ENCODE results near the gene KLHDC9. TPM values are rescaled to one million over a fixed set of nuclear protein-coding genes. Genes with fewer than 3 reads are reported as not detected.
"Not testable (repeated sequence)": the region's sequence is repeated elsewhere in the genome, so short reads cannot be mapped to it uniquely, and the experiment has no call there.

The KLHDC9 gene
- total RNA-seq, 1 donor from 2014 or later = not detected

DNA sequence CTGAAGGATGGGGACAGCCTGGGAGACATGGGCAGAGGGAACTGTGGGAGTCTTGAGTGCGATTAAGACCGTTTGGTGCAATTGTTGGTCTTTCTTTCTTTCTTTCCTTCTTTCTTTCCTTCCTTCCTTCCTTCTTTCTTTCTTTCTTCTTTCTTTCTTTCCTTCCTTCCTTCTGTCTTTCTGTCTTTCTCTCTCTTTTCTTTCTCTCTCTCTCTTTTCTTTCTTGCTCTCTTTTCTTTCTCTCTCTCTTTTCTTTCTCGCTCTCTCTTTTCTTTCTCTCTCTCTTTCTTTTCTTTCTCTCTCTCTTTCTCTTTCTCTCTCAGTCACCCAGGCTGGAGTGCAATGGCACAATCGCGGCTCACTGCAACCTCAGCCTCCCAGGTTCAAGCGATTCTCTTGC, 2.9 kb upstream of the KLHDC9 start:
- intact Hi-C loops (cut with micrococcal nuclease) = loop anchor here (5.0 kb wide), 1 partner anchor 258 kb away; no protein-coding TSS in a partner anchor
- peak overlapping the region; percentile 63 for H3K27ac Mint-ChIP-seq
- H3K27me3 Mint-ChIP-seq = peaks cover 2% of the 10 kb centered on the region
- peaks cover 68% of the 10 kb centered on the region for H3K4me1 Mint-ChIP-seq
- no peaks in the 10 kb centered on the region for H3K9me3 Mint-ChIP-seq
- DNase-seq = no peak
- H3K4me3 Mint-ChIP-seq = no peak overlapping the region
- H3K36me3 Mint-ChIP-seq (ENCODE audit: low read depth) = peaks cover 16% of the 10 kb centered on the region

DNA sequence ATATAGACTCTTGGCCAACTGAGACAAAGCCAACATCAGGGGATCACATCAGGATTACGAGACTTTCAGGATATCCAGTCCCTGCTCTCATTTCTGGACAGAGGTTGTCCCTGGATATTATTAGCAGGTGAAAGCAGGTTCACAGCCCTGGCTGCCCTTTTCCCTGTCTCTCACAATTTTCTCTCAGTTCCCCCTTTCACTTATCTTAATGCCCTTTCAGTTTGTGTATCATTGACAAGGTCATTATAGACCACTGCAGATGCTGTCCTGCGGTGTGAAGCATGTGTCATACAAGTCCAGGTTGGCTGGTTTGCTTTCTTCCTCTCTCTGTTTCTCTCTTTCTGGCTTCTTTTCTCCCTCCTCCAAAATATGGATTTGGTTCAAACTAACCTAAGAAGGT, 2.1 kb upstream of the KLHDC9 start:
- peaks cover 2% of the 10 kb centered on the region for H3K27me3 Mint-ChIP-seq
- H3K36me3 Mint-ChIP-seq (ENCODE audit: low read depth) = peaks cover 21% of the 10 kb centered on the region
- peaks cover 61% of the 10 kb centered on the region for H3K4me1 Mint-ChIP-seq
- H3K27ac Mint-ChIP-seq = no peak overlapping the region
- H3K4me3 Mint-ChIP-seq = no peak overlapping the region
- intact Hi-C loops (cut with micrococcal nuclease) = loop anchor here (5.0 kb wide), 1 partner anchor 259 kb away; no protein-coding TSS in a partner anchor
- no peaks in the 10 kb centered on the region for H3K9me3 Mint-ChIP-seq
- DNase-seq = no peak

- intact Hi-C loops (cut with micrococcal nuclease) = loop anchor here (5.0 kb wide), 1 partner anchor 259 kb away; no protein-coding TSS in a partner anchor
- H3K27me3 Mint-ChIP-seq = peaks cover 2% of the 10 kb centered on the region
- no peak overlapping the region for H3K4me3 Mint-ChIP-seq
- peaks cover 57% of the 10 kb centered on the region for H3K4me1 Mint-ChIP-seq
- no peaks in the 10 kb centered on the region for H3K9me3 Mint-ChIP-seq
- peaks cover 25% of the 10 kb centered on the region for H3K36me3 Mint-ChIP-seq (ENCODE audit: low read depth)
- peak overlapping the region; percentile 4 for H3K27ac Mint-ChIP-seq
- DNase-seq = no peak
These were observed 1.6 kb upstream of the KLHDC9 start for GRCh38 chr1:161096530-161096929.

DNA sequence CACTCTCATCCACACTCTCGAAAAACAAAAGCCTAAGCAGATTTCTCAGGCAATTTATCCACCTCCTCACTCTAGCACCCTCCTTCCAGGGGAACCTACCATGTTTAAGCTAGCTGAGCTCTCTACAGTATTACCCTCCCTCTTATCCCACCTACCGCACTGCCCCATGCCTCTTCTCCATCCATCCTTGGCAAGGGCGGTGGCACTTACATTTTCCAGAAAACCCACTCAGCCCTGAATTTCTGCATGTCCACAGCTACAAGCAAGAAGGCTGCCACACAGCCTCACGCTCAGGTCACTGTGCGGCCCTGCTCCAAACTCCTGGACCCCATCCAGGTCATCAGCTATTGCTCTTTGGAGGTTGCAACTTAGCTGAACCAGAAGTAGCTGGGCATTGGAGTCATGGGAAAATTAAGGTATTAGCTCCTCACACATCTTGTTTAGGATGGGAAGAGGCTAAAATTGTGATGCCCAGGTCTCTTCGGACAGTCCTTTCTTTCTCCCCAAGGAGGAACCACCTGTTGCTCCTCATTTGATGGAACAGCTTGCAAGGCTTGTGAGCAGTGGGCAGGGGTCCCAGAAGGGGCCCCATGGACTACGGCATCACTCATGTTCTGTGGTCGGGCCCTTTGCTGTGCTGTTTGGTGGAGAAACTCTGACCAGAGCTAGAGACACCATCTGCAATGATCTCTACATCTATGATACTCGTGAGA, 1.1 kb downstream of the KLHDC9 start:
- peaks cover 2% of the 10 kb centered on the region for H3K27me3 Mint-ChIP-seq
- H3K27ac Mint-ChIP-seq = peak overlapping the region; percentile 6
- peaks cover 39% of the 10 kb centered on the region for H3K36me3 Mint-ChIP-seq (ENCODE audit: low read depth)

DNA sequence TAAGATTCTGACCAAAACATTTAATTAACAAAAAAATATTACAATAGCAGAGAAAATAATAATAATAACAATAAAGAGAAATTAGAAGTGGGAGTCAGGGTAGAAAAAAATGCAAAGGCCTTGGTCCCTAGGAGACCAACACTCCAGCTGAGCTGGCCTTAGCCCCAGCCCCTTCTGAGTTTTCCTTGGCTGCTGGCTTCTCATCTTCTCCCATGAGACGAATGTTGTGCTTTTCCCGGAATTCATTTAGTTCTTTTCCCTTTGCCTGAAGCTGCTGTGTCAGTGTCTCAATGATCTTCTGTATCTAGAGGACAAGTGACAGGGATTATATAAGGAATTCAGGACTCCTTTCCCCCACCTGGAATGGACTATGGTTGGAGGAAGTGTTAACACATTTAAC, 2.4 kb downstream of the KLHDC9 start:
- Mint-ChIP-seq H3K4me3 (no peak overlapping the region), H3K27me3 (peaks cover 2% of the 10 kb centered on the region), H3K4me1 (peaks cover 29% of the 10 kb centered on the region), H3K36me3 (ENCODE audit: low read depth) (peaks cover 41% of the 10 kb centered on the region), H3K9me3 (no peaks in the 10 kb centered on the region), H3K27ac (no peak overlapping the region)
- no peak for DNase-seq
- intact Hi-C loops (cut with micrococcal nuclease) = no loop called here

More for the DNA sequence above, 1.1 kb downstream of the KLHDC9 start:
- no peak for DNase-seq
- Mint-ChIP-seq H3K4me1 (peaks cover 35% of the 10 kb centered on the region), H3K9me3 (no peaks in the 10 kb centered on the region), H3K4me3 (peak overlapping the region; percentile 75)
- intact Hi-C loops (cut with micrococcal nuclease) = loop anchor here (2.0 to 5.0 kb wide), 3 partner anchors 16 to 262 kb away; no protein-coding TSS in a partner anchor

GRCh38 chr1:161106431-161106830, 8.3 kb downstream of the KLHDC9 start:
- Mint-ChIP-seq H3K4me1 (peaks cover 6% of the 10 kb centered on the region), H3K27ac (no peak overlapping the region), H3K36me3 (ENCODE audit: low read depth) (peaks cover 40% of the 10 kb centered on the region), H3K4me3 (no peak overlapping the region), H3K27me3 (no peaks in the 10 kb centered on the region), H3K9me3 (no peaks in the 10 kb centered on the region)
- no peak for DNase-seq
- intact Hi-C loops (cut with micrococcal nuclease) = no loop called here

DNA sequence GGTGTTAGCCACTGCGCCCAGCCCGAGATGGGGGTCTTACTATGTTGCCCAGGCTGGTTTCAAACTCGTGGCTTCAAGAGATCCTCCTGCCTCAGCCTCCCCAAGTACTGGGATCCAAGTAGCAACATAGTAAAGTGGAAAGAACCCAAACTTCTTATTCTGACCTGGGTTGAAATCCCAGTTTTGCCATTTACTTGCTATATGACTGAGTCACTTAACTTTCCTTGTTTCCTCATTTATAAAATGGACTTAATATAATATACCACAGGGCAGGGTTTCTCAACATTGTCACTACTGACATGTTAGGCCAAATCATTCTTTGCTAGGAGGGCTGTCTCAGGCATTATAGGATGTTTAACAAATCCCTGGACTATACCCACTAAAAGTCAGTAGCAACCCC, 13.0 kb downstream of the KLHDC9 start:
- Mint-ChIP-seq H3K4me3 (no peak overlapping the region), H3K4me1 (peaks cover 42% of the 10 kb centered on the region), H3K27me3 (no peaks in the 10 kb centered on the region), H3K9me3 (no peaks in the 10 kb centered on the region), H3K36me3 (ENCODE audit: low read depth) (peaks cover 45% of the 10 kb centered on the region), H3K27ac (no peak overlapping the region)
- DNase-seq = no peak
- intact Hi-C loops (cut with micrococcal nuclease) = no loop called here

DNA sequence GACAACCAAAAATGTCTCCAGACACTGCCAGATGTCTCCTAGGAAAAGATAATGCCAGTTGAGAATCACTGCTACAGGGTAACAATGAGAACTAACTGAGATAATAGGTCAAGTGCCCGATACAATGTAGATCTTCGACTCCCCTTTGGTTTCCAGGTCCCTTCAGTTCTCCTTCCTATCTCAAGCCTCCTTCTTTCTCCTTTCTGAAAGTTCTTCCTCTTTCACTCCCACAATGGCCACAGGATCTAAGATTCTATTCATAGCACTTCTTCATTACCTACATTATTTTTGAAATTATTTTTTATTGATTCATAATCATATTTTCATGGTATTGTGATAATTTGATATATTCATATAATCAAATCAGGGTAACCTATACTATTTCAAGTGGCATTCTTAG, 13.4 kb downstream of the KLHDC9 start:
- no peaks in the 10 kb centered on the region for H3K27me3 Mint-ChIP-seq
- intact Hi-C loops (cut with micrococcal nuclease) = no loop called here
- peaks cover 43% of the 10 kb centered on the region for H3K4me1 Mint-ChIP-seq
- H3K27ac Mint-ChIP-seq = no peak overlapping the region
- DNase-seq = no peak
- H3K9me3 Mint-ChIP-seq = no peaks in the 10 kb centered on the region
- peaks cover 46% of the 10 kb centered on the region for H3K36me3 Mint-ChIP-seq (ENCODE audit: low read depth)
- H3K4me3 Mint-ChIP-seq = no peak overlapping the region

- intact Hi-C loops (cut with micrococcal nuclease) = loop anchor here (2.0 kb wide), 1 partner anchor 15 kb away; the partner anchor contains the start of gene KLHDC9
- Mint-ChIP-seq H3K4me1 (peaks cover 51% of the 10 kb centered on the region), H3K27ac (no peak overlapping the region), H3K4me3 (no peak overlapping the region), H3K9me3 (no peaks in the 10 kb centered on the region), H3K36me3 (ENCODE audit: low read depth) (peaks cover 45% of the 10 kb centered on the region), H3K27me3 (no peaks in the 10 kb centered on the region)
- DNase-seq = no peak
These were observed 15.8 kb downstream of the KLHDC9 start for GRCh38 chr1:161113915-161114314.

GRCh38 chr1:161114556-161114955, 16.4 kb downstream of the KLHDC9 start:
- DNase-seq = no peak
- Mint-ChIP-seq H3K9me3 (no peaks in the 10 kb centered on the region), H3K27ac (peak overlapping the region; percentile 52), H3K4me1 (peaks cover 57% of the 10 kb centered on the region), H3K27me3 (no peaks in the 10 kb centered on the region), H3K36me3 (ENCODE audit: low read depth) (peaks cover 43% of the 10 kb centered on the region), H3K4me3 (peak overlapping the region; percentile 3)
- intact Hi-C loops (cut with micrococcal nuclease) = loop anchor here (2.0 kb wide), 1 partner anchor 16 kb away; the partner anchor contains the start of gene KLHDC9

GRCh38 chr1:161115132-161115711, 17.1 kb downstream of the KLHDC9 start:
- H3K27me3 Mint-ChIP-seq = no peaks in the 10 kb centered on the region
- H3K27ac Mint-ChIP-seq = peak overlapping the region; percentile 92
- H3K4me3 Mint-ChIP-seq = peak overlapping the region; percentile 98
- H3K36me3 Mint-ChIP-seq (ENCODE audit: low read depth) = peaks cover 46% of the 10 kb centered on the region
- intact Hi-C loops (cut with micrococcal nuclease) = loop anchor here (2.0 to 5.0 kb wide), 2 partner anchors 16 to 37 kb away; partner anchors contain the start of genes KLHDC9 and UFC1
- no peaks in the 10 kb centered on the region for H3K9me3 Mint-ChIP-seq
- peak; percentile 73 for DNase-seq
- peaks cover 63% of the 10 kb centered on the region for H3K4me1 Mint-ChIP-seq

GRCh38 chr1:161115961-161116360, 17.8 kb downstream of the KLHDC9 start:
- H3K9me3 Mint-ChIP-seq, DNase-seq, H3K27me3 Mint-ChIP-seq: not testable (repeated sequence)
- intact Hi-C loops (cut with micrococcal nuclease) = loop anchor here (2.0 to 5.0 kb wide), 2 partner anchors 17 to 36 kb away; partner anchors contain the start of genes KLHDC9 and UFC1
- Mint-ChIP-seq H3K4me3 (peak overlapping the region; percentile 98), H3K27ac (peak overlapping the region; percentile 92), H3K36me3 (ENCODE audit: low read depth) (peaks cover 50% of the 10 kb centered on the region), H3K4me1 (peaks cover 65% of the 10 kb centered on the region)

DNA sequence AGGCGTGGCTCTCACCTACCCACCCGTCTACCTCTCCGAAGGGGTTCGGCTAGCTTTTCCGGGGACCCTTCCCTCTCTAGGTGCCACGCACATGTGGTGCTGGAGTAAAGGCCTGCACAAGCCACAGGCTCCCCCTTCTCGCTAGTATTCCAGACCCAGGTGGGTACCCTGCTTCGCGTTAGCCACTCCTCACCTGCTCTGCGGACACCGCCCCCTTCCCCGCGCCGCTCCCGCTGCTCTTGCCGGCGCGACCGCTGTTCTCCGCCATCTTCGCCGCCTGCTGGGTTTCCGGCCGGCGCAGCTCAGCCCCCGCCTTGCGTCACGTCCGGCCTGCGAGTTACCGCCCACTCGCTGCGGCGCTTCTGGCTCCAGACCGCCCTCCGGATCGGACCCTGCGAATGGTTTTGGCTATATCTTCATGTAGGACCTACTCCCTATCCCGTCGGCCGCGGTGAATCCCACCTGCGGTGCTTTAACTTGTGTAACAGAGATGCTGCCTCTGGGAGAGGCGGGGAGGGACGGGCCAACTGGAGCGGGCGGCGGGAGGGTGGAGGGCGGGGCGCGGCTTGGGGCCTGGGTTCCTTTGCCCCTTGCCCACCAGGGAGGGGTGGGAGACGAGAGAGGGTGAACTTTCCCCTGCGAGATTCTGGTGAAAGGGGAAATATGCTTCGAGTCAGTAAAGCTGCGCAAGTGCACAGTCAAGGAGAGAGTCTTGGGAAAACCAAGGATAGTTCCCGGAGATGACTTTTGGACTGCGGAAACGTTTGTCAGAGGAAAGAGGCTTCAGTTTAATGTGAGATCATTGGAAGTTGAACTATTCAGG, 19.8 kb downstream of the KLHDC9 start, which contains the start of the genes NIT1 and PFDN2:
TSS of gene NIT1 (plus strand) at position 347 of the 823 bp plus-strand sequence. CDS start at position 419, 72 bp downstream.
TSS of gene PFDN2 (minus strand) at position 279 of the 823 bp plus-strand sequence. CDS start at position 268, 11 bp downstream.
- H3K27me3 Mint-ChIP-seq = no peaks in the 10 kb centered on the region
- peak within 1 kb of the TSS; percentile 92 for H3K27ac Mint-ChIP-seq
- peaks cover 63% of the 10 kb centered on the region for H3K36me3 Mint-ChIP-seq (ENCODE audit: low read depth)
- no peaks in the 10 kb centered on the region for H3K9me3 Mint-ChIP-seq
- peak within 1 kb of the TSS; percentile 98 for H3K4me3 Mint-ChIP-seq
- intact Hi-C loops (cut with micrococcal nuclease) = loop anchor here (1.0 to 5.0 kb wide), 3 partner anchors 34 to 72 kb away; partner anchors contain the start of gene UFC1
- peak; percentile 97 for DNase-seq
- H3K4me1 Mint-ChIP-seq = peaks cover 61% of the 10 kb centered on the region

Measured in activated CD4-positive, alpha-beta T cell treated with anti-CD3 and anti-CD28 coated beads, Interleukin-2, amount 10 ng/mL, durations not matched to agents 24 days and 14 days (primary cell).